GM19238 (cell line): ENCODE results near the gene LDB3.

ENCODE experiments used
- DNase-seq: peaks from one replicate; pipeline ENCODE4 v3.0.0; 2011; ENCODE audit warnings: low spot score; ENCODE audit not compliant: insufficient read length

Gene LDB3

GRCh38 chr10:86651631-86652331 is 16.5 kb upstream of the LDB3 start:
- peak; percentile 2 for DNase-seq

- DNase-seq: peak; percentile 1
These were observed 15.7 kb upstream of the LDB3 start for GRCh38 chr10:86652361-86653202.

GRCh38 chr10:86653379-86653778 is 14.9 kb upstream of the LDB3 start:
- DNase-seq: no peak

- DNase-seq: no peak
These were observed 14.3 kb upstream of the LDB3 start for GRCh38 chr10:86653987-86654386.

GRCh38 chr10:86654411-86655172 is 13.7 kb upstream of the LDB3 start, which contains the start of gene OPN4:
Gene OPN4 (plus strand): TSS chr10:86654547. CDS start chr10:86654784, 237 bp downstream.
- DNase-seq: no peak

- no peak for DNase-seq
These were observed 13.2 kb upstream of the LDB3 start for GRCh38 chr10:86655173-86655540.

- no peak for DNase-seq
These were observed 12.7 kb upstream of the LDB3 start for GRCh38 chr10:86655596-86655995.

- DNase-seq: no peak
These were observed 11.3 kb upstream of the LDB3 start for GRCh38 chr10:86657011-86657395.

- no peak for DNase-seq
These were observed 10.8 kb upstream of the LDB3 start for GRCh38 chr10:86657396-86658011.

GRCh38 chr10:86658261-86658741 is 10.0 kb upstream of the LDB3 start:
- DNase-seq: no peak

GRCh38 chr10:86658751-86659150 is 9.6 kb upstream of the LDB3 start:
- DNase-seq: no peak

- no peak for DNase-seq
These were observed 9.1 kb upstream of the LDB3 start for GRCh38 chr10:86659161-86659691.

- no peak for DNase-seq
These were observed 8.4 kb upstream of the LDB3 start for GRCh38 chr10:86659721-86660453.

- DNase-seq: no peak
These were observed 6.9 kb upstream of the LDB3 start for GRCh38 chr10:86661161-86662025.

GRCh38 chr10:86662186-86663045 is 5.9 kb upstream of the LDB3 start:
- no peak for DNase-seq

GRCh38 chr10:86663046-86663345 is 5.3 kb upstream of the LDB3 start:
- DNase-seq: no peak

- no peak for DNase-seq
These were observed 4.6 kb upstream of the LDB3 start for GRCh38 chr10:86663576-86664339.
